ENCODE measurements around the gene LDLRAD4.
A peak's percentile ranks its signal among the peaks of the same experiment; 100 is the strongest.

LDLRAD4 gene

DNA sequence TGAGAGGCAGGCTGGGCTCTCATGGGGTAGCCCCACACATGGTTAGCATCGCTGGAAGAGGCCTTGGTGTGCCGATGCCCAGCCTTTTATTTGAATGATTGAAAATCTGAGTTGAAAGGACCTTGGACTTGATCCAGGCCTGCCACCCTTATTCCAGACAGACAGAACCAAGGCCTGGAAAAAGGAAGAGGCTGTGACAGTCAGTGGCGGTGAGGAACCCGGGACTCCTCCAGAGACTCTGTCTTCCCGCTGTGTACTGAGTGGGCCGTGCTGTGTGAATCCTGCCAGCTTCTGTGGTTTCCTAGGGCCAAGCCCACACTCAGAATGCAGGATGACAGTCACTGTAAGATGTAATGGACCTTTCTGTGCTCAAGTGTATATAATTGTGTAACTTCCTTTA is 218.5 kb downstream of the LDLRAD4 start:
- Histone ChIP-seq H3K27ac (peak overlapping the region in 9 of 11 experiments; percentile 48 to 83 (median 71); a peak in 18 of 22 replicates), H3K9ac (peak overlapping the region in 8 of 11 experiments; percentile 8 to 78 (median 61); a peak in 14 of 22 replicates)

DNA sequence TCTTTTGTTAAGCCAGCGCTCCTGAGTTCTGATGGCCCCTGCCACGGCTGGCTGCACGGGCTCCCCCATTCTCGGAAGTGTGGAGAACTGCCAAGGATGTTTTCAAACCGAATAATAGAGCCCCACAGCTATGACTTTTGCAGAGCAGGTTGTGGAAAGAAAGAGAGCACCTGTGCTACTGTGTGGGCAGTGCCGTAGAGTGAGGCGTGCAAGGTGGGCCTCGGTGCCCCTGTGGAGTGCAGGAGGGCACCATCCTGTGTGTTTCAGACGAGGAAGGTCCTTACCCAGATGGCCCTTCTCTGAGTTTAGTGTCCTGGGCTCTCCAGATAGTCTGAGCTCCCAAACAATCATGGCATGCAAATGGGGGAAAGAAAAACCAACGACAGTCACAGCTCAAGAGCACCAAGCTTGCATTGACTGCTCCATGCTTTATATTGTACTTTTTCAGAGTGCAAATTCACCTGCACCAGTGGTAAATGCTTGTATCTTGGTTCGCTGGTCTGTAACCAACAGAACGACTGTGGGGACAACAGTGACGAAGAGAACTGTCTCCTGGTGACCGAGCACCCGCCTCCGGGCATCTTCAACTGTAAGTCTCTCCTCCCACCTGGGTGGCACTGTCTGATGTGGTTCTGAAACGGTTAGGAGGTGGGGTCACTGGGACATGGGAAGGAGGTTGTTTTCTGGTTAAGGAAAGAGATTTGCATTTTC is 219.4 kb downstream of the LDLRAD4 start:
- Histone ChIP-seq H3K9me3 (replicated peaks in 1 of 11) (no peaks in the 10 kb centered on the region), H4K20me1 (no peaks in the 10 kb centered on the region; a peak in 1 of 22 replicates), H3K4me3 (peak overlapping the region in 7 of 10 experiments; percentile 13 to 41 (median 27); a peak in 12 of 20 replicates), H3K36me3 (peaks cover 0 to 11% (median 0%) of the 10 kb centered on the region in 11 experiments; a peak in 6 of 22 replicates), H3K9ac (peak overlapping the region in 8 of 11 experiments; percentile 51 to 78 (median 68); a peak in 17 of 22 replicates), H3K27ac (peak overlapping the region in 9 of 11 experiments; percentile 48 to 83 (median 71); a peak in 17 of 22 replicates), H3K27me3 (no peaks in the 10 kb centered on the region), H3K4me2 (peak overlapping the region; percentile 79 to 94 (median 87)), H3K4me1 (peaks cover 71 to 100% (median 87%) of the 10 kb centered on the region in 10 experiments)
- TF ChIP-seq Cebpa-rat (IDR thresholded peaks at IDR 0.05), result no peak

More for the DNA sequence above, 218.5 kb downstream of the LDLRAD4 start:
- Histone ChIP-seq H3K4me1 (peaks cover 69 to 100% (median 80%) of the 10 kb centered on the region in 10 experiments), H3K4me2 (peak overlapping the region; percentile 79 to 94 (median 87)), H4K20me1 (no peaks in the 10 kb centered on the region; a peak in 1 of 22 replicates), H3K27me3 (no peaks in the 10 kb centered on the region), H3K4me3 (peak overlapping the region in 2 of 10 experiments; percentile 33 to 41; a peak in 2 of 20 replicates), H3K9me3 (replicated peaks in 1 of 11) (no peaks in the 10 kb centered on the region), H3K36me3 (peaks cover 0 to 20% (median 1%) of the 10 kb centered on the region in 11 experiments; a peak in 9 of 22 replicates)
- TF ChIP-seq Cebpa-rat (IDR thresholded peaks at IDR 0.05), result 0 out of 22 replicates have a peak, but pooled peaks of 1 of the 11 experiments have one; percentile 20

DNA sequence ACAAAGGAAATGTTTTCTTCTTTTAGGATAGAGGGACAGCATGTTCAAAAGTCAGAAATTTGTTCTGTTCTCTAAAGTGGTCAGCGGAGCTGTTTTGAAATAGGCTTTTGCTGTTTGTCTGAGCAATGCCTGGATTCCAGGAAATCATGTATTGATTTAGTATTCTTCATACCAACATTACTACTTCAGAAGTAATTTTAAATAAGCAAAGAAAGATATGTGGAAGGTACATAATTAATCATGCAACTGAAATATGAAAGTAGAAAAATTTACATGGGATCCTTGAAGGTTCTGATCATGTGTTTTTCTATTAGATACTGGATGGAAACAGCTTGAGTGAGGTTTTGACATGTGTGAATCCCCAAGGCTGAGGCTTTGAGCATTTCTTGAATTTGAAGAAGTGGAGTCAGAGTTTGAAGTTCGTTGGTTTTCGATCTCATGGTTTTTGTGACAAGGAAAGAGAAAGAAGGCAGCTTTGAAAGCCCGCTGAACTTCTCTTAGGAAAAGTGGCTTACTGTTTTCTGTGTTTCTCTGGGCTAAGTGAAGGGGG is 220.0 kb downstream of the LDLRAD4 start:
- Histone ChIP-seq H3K9ac (peak overlapping the region in 10 of 11 experiments; percentile 29 to 78 (median 65); a peak in 18 of 22 replicates), H3K27me3 (no peaks in the 10 kb centered on the region), H3K27ac (peak overlapping the region in 9 of 11 experiments; percentile 48 to 83 (median 71); a peak in 18 of 22 replicates), H3K36me3 (peaks cover 0 to 7% (median 0%) of the 10 kb centered on the region in 11 experiments; a peak in 5 of 22 replicates), H3K4me3 (peak overlapping the region in 7 of 10 experiments; percentile 16 to 42 (median 28); a peak in 12 of 20 replicates), H4K20me1 (no peaks in the 10 kb centered on the region; a peak in 1 of 22 replicates), H3K4me1 (peaks cover 71 to 100% (median 94%) of the 10 kb centered on the region in 10 experiments), H3K4me2 (peak overlapping the region; percentile 79 to 94 (median 87)), H3K9me3 (replicated peaks in 1 of 11) (no peaks in the 10 kb centered on the region)
- TF ChIP-seq Cebpa-rat (IDR thresholded peaks at IDR 0.05), result no peak

DNA sequence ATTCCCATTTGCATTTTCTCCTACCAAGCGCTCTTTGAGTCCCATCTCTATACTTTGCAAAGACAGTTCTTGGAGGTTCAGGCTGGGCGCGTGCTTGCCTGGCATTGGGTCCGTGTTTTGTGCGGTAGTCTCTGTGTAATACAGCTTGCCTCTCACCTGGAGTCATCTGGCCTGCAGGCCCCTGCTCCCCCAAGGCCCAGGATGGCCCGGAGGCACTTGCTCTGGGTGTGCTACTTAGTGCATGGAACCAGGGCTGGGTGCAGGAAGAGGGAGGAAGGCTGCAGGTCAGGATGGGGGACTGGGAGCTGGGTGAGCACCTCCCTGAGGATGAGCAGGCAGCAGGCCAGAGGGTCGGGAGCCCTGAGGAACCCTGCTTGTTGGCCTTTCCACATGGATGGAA is 220.9 kb downstream of the LDLRAD4 start:
- peak overlapping the region in 9 of 11 experiments; percentile 5 to 83 (median 71); a peak in 16 of 22 replicates for H3K27ac ChIP-seq
- peaks cover 71 to 100% (median 98%) of the 10 kb centered on the region in 10 experiments for H3K4me1 ChIP-seq
- H3K27me3 ChIP-seq, result no peaks in the 10 kb centered on the region
- peaks cover 0 to 11% (median 0%) of the 10 kb centered on the region in 11 experiments; a peak in 5 of 22 replicates for H3K36me3 ChIP-seq
- H3K9ac ChIP-seq, result peak overlapping the region in 8 of 11 experiments; percentile 51 to 78 (median 68); a peak in 13 of 22 replicates
- H3K9me3 ChIP-seq (replicated peaks in 1 of 11), result no peaks in the 10 kb centered on the region
- no peak for TF ChIP-seq Cebpa-rat (IDR thresholded peaks at IDR 0.05)
- no peaks in the 10 kb centered on the region; a peak in 1 of 22 replicates for H4K20me1 ChIP-seq
- H3K4me2 ChIP-seq, result peak overlapping the region; percentile 79 to 94 (median 87)
- H3K4me3 ChIP-seq, result peak overlapping the region in 3 of 10 experiments; percentile 40 to 42 (median 41); a peak in 4 of 20 replicates

DNA sequence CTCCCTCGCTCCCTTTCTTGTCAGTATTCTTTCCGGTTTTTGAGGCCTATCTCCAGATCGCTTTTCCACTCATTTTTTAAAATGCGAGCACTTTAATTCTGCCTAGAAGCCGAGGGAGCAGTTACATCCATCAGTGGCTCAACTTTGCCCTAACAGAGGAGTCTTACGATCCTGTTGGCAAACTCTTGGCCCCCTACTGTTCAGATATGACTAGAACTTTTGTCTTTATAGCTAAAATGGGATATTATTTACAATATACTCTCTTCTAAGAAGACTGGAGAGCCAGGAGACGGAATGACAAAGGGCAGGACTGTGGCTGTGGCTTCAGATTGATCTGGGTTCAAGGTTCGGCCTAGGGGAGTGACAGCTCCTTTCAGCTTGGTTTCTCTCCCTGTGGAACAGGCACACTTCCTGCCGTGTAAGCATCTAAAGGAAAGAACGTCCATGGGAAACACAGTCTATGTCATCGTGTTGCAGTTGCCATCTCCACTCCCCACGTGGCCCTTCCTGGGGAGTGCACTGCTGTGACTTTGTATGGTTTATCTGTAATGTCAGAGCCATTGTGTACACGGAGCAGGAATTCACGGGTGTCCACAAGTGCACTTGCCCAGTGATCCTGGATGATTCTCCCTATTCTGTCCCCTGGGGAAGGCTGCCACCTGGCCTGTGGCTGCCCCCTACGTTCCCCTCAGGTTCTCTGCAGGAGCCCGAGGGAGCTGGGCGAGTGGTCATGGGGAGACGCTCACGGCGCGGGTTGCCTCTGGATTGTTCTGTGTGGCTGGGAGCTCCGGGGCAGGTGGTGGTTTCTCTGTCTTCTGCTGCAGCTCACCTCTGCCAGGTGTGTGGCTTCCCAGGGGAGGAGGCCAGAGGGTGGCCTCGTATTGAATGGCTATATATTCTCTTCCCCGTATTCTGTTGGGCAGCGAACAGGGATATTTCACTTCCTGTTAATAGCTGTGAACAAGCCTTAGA is 222.0 kb downstream of the LDLRAD4 start:
- Histone ChIP-seq H3K27me3 (no peaks in the 10 kb centered on the region), H3K4me1 (peaks cover 62 to 100% (median 98%) of the 10 kb centered on the region in 10 experiments), H3K9me3 (replicated peaks in 1 of 11) (no peaks in the 10 kb centered on the region), H3K4me2 (peak overlapping the region; percentile 79 to 94 (median 87)), H4K20me1 (no peaks in the 10 kb centered on the region; a peak in 1 of 22 replicates), H3K9ac (peak overlapping the region in 7 of 11 experiments; percentile 14 to 78 (median 68); a peak in 11 of 22 replicates), H3K27ac (peak overlapping the region in 8 of 11 experiments; percentile 65 to 83 (median 73); a peak in 16 of 22 replicates), H3K36me3 (peaks cover 0 to 22% (median 0%) of the 10 kb centered on the region in 11 experiments; a peak in 5 of 22 replicates), H3K4me3 (peak overlapping the region in 2 of 10 experiments; percentile 16 to 20; a peak in 3 of 20 replicates)
- TF ChIP-seq Cebpa-rat (IDR thresholded peaks at IDR 0.05), result no peak

DNA sequence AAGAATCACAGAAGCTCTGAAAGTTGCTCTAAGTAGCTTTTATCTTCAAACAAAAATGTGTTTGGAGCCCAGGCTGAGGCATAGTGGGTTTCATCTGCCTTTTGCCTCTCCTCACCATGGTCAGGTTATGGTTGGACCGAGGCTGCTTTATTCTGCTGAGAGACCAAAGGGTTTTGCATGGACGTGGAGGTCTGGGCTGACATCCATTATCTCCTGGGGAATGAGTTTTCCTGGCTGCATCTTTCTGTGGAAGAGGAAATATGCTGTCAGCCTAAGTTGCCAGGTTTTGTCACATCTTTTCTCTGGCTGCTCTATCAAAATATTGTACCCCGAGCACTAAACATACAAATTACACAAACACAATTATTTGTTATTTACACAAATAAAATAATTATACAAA is 223.2 kb downstream of the LDLRAD4 start:
- Histone ChIP-seq H3K9ac (peak overlapping the region in 1 of 11 experiments; percentile 75; a peak in 2 of 22 replicates), H3K27me3 (no peaks in the 10 kb centered on the region), H4K20me1 (no peaks in the 10 kb centered on the region; a peak in 1 of 22 replicates), H3K4me1 (peaks cover 51 to 100% (median 98%) of the 10 kb centered on the region in 10 experiments), H3K9me3 (replicated peaks in 1 of 11) (no peaks in the 10 kb centered on the region), H3K4me2 (peak overlapping the region; percentile 79 to 94 (median 87)), H3K27ac (peak overlapping the region in 5 of 11 experiments; percentile 65 to 83 (median 75); a peak in 8 of 22 replicates), H3K36me3 (peaks cover 0 to 26% (median 0%) of the 10 kb centered on the region in 11 experiments; a peak in 5 of 22 replicates), H3K4me3 (no peak overlapping the region)
- no peak for TF ChIP-seq Cebpa-rat (IDR thresholded peaks at IDR 0.05)

DNA sequence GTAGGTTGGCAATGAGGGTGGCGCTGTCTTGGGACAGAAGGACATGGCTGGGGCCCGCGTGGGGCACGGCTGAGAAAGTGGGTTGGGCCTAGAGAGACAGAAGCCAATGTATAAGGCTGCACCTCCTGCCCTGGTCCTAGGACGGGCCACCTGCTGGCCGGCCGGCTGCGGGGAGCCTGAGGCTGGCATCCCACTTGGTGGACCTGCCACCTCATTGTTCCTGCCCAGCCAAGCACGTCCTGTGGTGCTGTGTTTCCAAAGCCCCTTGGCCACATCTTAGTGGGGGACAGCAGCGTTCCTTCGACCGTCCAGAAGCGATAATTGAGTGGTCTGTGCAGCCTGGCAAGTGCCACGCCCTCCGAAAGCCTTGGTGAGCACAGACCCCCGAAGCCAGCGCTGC is 223.9 kb downstream of the LDLRAD4 start:
- H3K36me3 ChIP-seq, result peaks cover 0 to 26% (median 0%) of the 10 kb centered on the region in 11 experiments; a peak in 5 of 22 replicates
- no peaks in the 10 kb centered on the region for H3K27me3 ChIP-seq
- H3K9me3 ChIP-seq (replicated peaks in 1 of 11), result no peaks in the 10 kb centered on the region
- H3K4me1 ChIP-seq, result peaks cover 47 to 100% (median 98%) of the 10 kb centered on the region in 10 experiments
- H3K27ac ChIP-seq, result peak overlapping the region in 5 of 11 experiments; percentile 16 to 83 (median 60); a peak in 9 of 22 replicates
- H4K20me1 ChIP-seq, result no peaks in the 10 kb centered on the region; a peak in 1 of 22 replicates
- no peak overlapping the region for H3K4me3 ChIP-seq
- peak overlapping the region in 3 of 11 experiments; percentile 13 to 43 (median 17); a peak in 4 of 22 replicates for H3K9ac ChIP-seq
- TF ChIP-seq Cebpa-rat (IDR thresholded peaks at IDR 0.05), result no peak
- peak overlapping the region in 10 of 11 experiments; percentile 24 to 94 (median 86); a peak in 19 of 22 replicates for H3K4me2 ChIP-seq

Measured in BLaER1 treated with 17β-estradiol and CSF1 and Interleukin-3, amounts not matched to agents 10 nM and 100 nM (cell line).